Naive B cell (primary cell): ENCODE results near the gene FIGNL2. TPM values are rescaled to one million over a fixed set of nuclear protein-coding genes. Genes with fewer than 3 reads are reported as not detected.
"Not testable (repeated sequence)": the region's sequence is repeated elsewhere in the genome, so short reads cannot be mapped to it uniquely, and the experiment has no call there.

Experiments used
- ATAC-seq, 2 donors: fragments of 150-1000 bp; cut with Tn5 transposase; 2 replicates each; pipeline ENCODE4 v1.10.0; 2021; ENCODE audit warnings: low read depth in 2 of 2, mild to moderate bottlenecking in 2 of 2, moderate library complexity in 2 of 2
- DNase-seq: peaks from one replicate; pipeline ENCODE4 v3.0.0; 2022
- H3K27ac Mint-ChIP-seq, 6 donors: one replicate each; pipeline ENCODE4 v1.8.0; 2020 to 2022; ENCODE audit warnings: mild to moderate bottlenecking in 6 of 6, mixed read lengths in 6 of 6, moderate library complexity in 5 of 6, inconsistent platforms in 2 of 6
- H3K27me3 Mint-ChIP-seq, 3 donors: one replicate each; pipeline ENCODE4 v1.8.0; 2021 to 2022; ENCODE audit warnings: mixed read lengths in 3 of 3, mild to moderate bottlenecking in 1 of 3
- H3K36me3 Mint-ChIP-seq, 2 donors: one replicate each; pipeline ENCODE4 v1.8.0; 2020 to 2022; ENCODE audit warnings: mixed read lengths in 2 of 2, inconsistent platforms in 1 of 2, mild to moderate bottlenecking in 1 of 2
- H3K4me1 Mint-ChIP-seq, 3 donors: one replicate each; pipeline ENCODE4 v1.8.0; 2020 to 2022; ENCODE audit warnings: mixed read lengths in 3 of 3, inconsistent platforms in 1 of 3, mild to moderate bottlenecking in 1 of 3, moderate library complexity in 1 of 3
- H3K4me3 Mint-ChIP-seq, 8 donors: one replicate each; pipeline ENCODE4 v1.8.0; 2020 to 2022; ENCODE audit warnings: mild to moderate bottlenecking in 8 of 8, mixed read lengths in 8 of 8, moderate library complexity in 8 of 8, inconsistent platforms in 2 of 8
- H3K9me3 Mint-ChIP-seq, 7 donors: one replicate each; pipeline ENCODE4 v1.8.0; 2020 to 2022; ENCODE audit warnings: mixed read lengths in 7 of 7, mild to moderate bottlenecking in 5 of 7, inconsistent platforms in 2 of 7, moderate library complexity in 1 of 7
- polyA plus RNA-seq, 6 donors: library from polyadenylated mRNA; unstranded; fragments of 300-500 nt; fragmentation: Illumina TruSeq; gene quantifications; one replicate each; pipeline ENCODE4 v1.2.3, GENCODE V29; 2021; ENCODE audit warnings: low read depth in 6 of 6

The FIGNL2 gene
- polyA plus RNA-seq, 6 donors from 2014 or later, result 0.06 to 0.11 TPM; not detected in 4

DNA sequence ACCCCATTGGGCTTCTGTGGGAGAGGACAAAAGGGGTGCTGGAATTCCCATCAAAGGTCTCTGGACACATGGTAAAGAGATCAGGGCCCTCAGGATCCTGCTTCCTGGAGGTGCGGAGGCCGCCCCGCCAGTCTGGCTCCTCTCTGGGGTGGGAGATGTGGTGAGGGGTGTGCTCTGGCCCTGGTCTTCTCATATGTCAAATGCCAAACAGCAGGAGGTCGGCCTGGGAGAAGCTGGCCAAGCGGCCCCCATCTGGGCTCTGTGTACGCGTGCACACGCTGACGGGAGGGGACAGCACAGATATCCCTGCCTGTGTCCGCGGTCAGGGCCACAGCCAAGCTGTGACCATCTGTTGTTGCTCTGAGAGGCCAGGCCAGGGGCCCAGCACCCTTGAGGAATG, 14.1 kb downstream of the FIGNL2 start:
- Mint-ChIP-seq H3K4me1 (peaks cover 12 to 18% (median 17%) of the 10 kb centered on the region in 3 donors), H3K27me3 (peaks cover 42 to 63% (median 63%) of the 10 kb centered on the region in 3 donors), H3K9me3 (no peaks in the 10 kb centered on the region), H3K27ac (no peak overlapping the region), H3K4me3 (no peak overlapping the region), H3K36me3 (no peaks in the 10 kb centered on the region)
- no peak for ATAC-seq
- no peak for DNase-seq

DNA sequence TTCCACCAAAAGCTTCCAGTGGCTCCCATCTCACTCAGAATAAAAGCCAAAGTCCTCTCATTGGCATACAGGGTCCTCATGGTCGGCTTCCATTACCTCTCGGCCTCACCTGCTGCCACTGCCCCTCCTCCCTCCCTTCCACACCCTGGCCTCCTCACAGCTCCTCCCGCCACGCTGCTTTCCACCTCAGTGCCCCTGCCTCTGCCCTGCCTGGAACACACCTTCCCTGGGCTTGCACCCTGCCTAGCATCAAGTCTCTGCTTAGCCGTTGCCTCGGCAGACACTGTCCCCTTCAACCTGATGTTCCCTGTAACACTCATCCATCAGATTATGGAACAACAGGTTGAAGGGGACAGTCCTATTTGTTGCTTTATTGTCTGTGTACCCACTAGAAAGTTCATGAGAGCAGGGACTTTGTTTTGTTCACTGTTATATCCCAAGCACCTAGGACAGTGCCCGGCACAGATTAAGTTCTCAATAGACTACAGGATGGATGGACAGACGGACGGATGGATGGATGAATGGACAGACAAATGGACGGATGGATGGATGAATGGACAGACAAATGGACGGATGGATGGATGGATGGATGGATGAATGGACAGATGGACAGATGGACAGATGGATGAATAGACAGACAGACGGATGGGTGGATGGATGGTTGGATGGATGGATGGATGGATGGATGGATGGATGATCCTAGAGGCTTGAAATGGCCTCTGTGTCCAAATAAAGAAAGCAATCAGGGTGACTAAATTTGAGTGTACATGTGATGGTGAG, 14.9 kb downstream of the FIGNL2 start:
- Mint-ChIP-seq H3K4me3 (peak overlapping the region in 1 of 8 donors; percentile 40), H3K36me3 (no peaks in the 10 kb centered on the region), H3K9me3 (no peaks in the 10 kb centered on the region), H3K27ac (no peak overlapping the region), H3K4me1 (peaks cover 14 to 18% (median 17%) of the 10 kb centered on the region in 3 donors), H3K27me3 (peaks cover 42 to 65% (median 61%) of the 10 kb centered on the region in 3 donors)
- ATAC-seq, result no peak
- no peak for DNase-seq

DNA sequence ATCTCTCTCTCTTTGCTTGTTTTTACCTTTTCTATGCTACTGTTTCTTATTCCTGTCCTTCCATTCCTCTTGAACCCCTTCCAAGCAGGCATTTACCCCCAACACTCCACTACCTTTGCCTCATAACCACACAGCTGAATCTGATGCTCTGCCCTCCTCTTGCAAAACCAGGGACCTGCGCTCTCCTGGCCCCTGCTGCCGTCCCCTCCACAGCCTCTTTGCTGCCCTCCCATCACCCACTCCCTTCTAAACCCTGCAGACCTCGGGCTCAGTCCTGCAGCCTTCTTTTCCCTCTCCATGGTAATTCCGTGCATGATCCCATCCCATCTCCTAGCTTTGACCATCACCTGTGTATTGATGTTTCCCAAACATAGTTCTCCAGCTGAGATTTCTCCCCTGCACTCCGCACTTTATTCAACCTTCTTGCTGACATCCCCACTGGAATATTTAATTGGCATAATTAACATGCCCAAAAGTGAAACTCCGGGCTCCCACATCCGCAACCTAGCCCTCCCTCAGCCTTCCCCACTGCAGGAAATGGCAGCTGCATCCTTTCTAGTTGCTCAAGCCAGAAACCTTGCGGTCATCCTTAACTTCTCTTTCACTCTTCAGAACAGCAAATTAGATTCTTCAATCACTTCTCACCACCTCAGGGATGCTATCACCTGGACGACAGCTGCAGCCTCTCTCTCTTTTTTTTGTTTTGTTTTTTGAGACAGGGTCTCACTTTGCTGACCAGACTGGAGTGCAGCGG, 16.0 kb downstream of the FIGNL2 start:
- Mint-ChIP-seq H3K4me3 (peak overlapping the region in 3 of 8 donors; percentile 17 to 68 (median 58)), H3K27me3 (peaks cover 48 to 64% (median 63%) of the 10 kb centered on the region in 3 donors), H3K27ac (peak overlapping the region in 2 of 6 donors; percentile 32 to 61), H3K9me3 (no peaks in the 10 kb centered on the region), H3K4me1 (peaks cover 24 to 30% (median 26%) of the 10 kb centered on the region in 3 donors), H3K36me3 (no peaks in the 10 kb centered on the region)
- ATAC-seq (peak in 1 of 2 donors; percentile 58), DNase-seq (no peak)

DNA sequence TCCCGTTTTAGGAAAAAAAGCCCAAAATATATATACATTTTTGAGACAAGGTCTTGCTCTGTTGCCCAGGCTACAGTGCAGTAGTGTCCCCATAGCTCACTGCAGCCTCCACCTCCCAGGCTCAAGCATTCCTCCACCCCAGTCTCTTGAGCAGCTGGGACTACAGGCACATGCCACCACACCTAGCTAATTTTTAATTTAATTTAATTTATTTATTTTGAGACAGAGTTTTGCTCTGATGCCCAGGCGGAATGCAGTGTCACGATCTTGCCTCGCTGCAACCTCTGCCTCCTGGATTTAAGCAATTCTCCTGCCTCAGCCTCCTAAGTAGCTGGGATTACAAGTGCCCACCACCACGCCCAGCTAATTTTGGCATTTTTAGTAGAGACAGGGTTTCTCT, 16.7 kb downstream of the FIGNL2 start:
- H3K27me3 Mint-ChIP-seq, result peaks cover 46 to 61% (median 58%) of the 10 kb centered on the region in 3 donors
- H3K4me3 Mint-ChIP-seq, result peak overlapping the region in 1 of 8 donors; percentile 55
- not testable (repeated sequence) for DNase-seq, H3K9me3 Mint-ChIP-seq, ATAC-seq, H3K27ac Mint-ChIP-seq, H3K36me3 Mint-ChIP-seq
- peaks cover 24 to 35% (median 26%) of the 10 kb centered on the region in 3 donors for H3K4me1 Mint-ChIP-seq

DNA sequence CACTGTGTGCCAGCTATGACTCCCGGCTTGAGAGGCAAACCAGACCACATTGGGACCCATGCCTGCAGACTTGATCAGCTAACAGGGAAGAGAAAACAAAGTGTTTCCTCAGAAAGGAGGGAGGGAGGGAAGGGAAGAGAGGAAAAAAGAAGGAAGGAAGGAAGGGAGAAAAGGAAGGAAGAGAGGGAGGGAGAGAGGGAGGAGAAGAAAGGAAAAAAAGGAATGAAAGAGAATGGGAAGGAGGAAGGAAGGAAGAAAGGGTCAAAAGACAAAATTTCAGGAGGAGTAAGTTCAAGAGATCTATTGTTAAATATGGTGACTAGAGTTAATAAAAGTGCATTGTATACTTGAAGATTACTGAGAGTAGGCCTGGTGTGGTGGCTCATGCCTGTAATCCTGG, 18.9 kb downstream of the FIGNL2 start:
- DNase-seq (no peak), ATAC-seq (no peak)
- Mint-ChIP-seq H3K27me3 (peaks cover 38 to 68% (median 60%) of the 10 kb centered on the region in 3 donors), H3K4me3 (no peak overlapping the region), H3K9me3 (no peaks in the 10 kb centered on the region), H3K36me3 (no peaks in the 10 kb centered on the region), H3K4me1 (peaks cover 24 to 35% (median 30%) of the 10 kb centered on the region in 3 donors), H3K27ac (peak overlapping the region in 1 of 6 donors; percentile 3)

DNA sequence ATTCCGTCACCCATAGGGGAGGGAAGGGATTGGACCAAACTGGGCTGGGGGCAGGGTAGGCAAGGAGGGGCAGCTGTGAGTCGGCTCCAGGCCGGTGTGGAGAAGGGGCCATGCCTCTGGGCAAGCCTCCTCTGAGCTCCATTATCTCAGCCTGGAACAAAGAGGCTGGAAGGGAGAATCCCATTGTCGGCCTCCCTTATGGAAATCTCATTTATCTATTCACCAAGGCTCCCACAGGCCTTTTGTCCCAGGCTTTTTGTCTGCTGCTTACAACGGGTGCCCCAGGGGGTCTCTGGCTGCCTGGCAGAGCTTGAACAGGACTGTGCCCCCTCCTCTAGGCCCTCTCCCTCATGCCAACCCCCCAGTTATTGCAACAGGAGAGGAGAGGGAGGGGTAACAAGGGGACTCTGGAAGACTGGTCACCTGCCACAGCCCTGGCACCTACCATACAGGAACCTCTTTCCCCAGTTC, 19.5 kb downstream of the FIGNL2 start:
- ATAC-seq (no peak), DNase-seq (no peak)
- Mint-ChIP-seq H3K4me3 (no peak overlapping the region), H3K4me1 (peaks cover 24 to 38% (median 30%) of the 10 kb centered on the region in 3 donors), H3K9me3 (no peaks in the 10 kb centered on the region), H3K36me3 (no peaks in the 10 kb centered on the region), H3K27me3 (peaks cover 37 to 64% (median 58%) of the 10 kb centered on the region in 3 donors), H3K27ac (no peak overlapping the region)

DNA sequence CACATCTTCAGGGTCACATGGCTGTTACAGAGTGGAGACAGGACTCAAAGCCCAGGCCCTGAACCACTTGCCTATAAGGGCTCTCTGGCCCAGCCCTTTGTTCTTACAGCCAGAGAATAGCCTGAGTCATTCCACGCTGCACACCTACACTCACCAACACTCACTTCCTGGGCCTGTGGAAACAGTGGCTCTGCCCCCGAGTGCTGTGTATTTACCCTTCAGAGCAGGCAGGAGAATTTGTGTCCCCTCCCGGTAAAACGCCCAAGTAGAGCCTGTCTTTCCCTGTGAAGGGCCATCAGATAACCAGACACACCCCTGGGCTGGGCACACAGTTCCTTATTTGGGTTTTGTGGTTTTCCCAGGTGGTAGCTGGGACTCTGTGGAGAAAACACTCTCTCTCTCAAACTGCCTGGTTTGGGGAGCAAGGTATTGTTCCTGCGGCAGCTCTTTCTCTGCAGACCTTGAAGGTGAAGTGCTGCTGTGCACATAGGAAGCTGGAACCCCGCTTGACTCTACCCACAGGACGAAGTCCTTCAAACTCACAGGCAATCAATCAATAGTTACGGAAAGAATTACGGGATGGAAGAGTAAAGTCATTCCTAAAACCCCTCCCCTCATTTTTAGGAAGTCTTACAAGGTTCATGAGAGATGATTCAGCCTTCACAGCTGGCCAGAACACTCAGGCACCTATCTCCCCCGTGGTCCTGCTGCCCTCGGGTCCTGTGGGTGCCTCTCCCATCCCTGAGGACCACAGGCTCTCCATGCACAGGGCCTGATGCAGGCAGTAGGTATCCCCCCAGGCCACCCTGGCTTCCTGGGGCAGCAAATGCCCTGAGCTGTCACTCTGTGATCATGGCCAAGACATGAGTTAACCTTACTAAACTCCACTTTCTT, 20.3 kb downstream of the FIGNL2 start:
- peaks cover 29 to 56% (median 49%) of the 10 kb centered on the region in 3 donors for H3K27me3 Mint-ChIP-seq
- no peaks in the 10 kb centered on the region for H3K36me3 Mint-ChIP-seq
- no peaks in the 10 kb centered on the region for H3K9me3 Mint-ChIP-seq
- peak overlapping the region in 2 of 8 donors; percentile 32 to 36 for H3K4me3 Mint-ChIP-seq
- no peak overlapping the region for H3K27ac Mint-ChIP-seq
- peaks cover 20 to 41% (median 23%) of the 10 kb centered on the region in 3 donors for H3K4me1 Mint-ChIP-seq
- peak in 1 of 2 donors; percentile 35 for ATAC-seq
- no peak for DNase-seq

DNA sequence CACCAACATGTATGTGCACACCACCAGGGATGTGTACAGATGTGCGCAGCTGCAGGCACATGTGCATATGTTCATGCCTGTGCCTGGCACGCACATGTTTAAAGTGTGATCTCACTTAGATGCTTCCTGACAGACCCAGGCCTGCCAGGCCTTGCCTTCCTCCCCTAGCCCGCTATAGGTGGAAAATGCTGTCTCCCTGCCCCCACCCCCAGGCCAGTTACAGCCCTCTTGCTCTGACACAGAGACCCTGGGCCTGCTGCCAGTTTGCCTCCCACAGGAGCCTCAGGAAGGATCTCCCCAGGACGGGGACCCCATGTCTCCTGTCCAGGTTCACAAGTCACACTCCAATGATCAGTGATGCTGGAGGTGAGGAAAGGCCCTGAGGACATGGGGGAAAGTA, 21.6 kb downstream of the FIGNL2 start:
- Mint-ChIP-seq H3K27me3 (peaks cover 21 to 43% (median 36%) of the 10 kb centered on the region in 3 donors), H3K9me3 (no peaks in the 10 kb centered on the region), H3K4me1 (peaks cover 12 to 39% (median 14%) of the 10 kb centered on the region in 3 donors), H3K36me3 (no peaks in the 10 kb centered on the region), H3K27ac (no peak overlapping the region), H3K4me3 (no peak overlapping the region)
- ATAC-seq (no peak), DNase-seq (no peak)

DNA sequence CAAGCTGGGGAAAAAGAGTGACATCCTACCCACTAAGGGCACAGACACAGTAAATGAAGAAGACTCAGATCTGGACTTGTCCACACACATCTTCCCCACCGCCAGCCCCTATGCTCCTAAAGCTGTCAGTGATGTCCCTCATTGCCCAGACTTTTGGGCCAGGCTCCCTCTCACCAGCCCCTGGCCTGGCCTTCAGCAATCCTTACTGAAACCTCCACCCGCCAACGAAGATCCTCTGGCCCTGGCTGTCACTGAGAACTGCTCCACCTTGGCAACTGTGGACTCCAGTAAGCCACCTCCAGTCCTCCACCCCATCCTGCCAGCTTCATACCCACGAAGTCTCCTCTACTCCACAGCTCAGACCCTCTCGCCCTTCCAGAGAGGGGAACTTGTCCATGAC, 23.3 kb downstream of the FIGNL2 start:
- H3K36me3 Mint-ChIP-seq, result no peaks in the 10 kb centered on the region
- peak overlapping the region in 1 of 8 donors; percentile 41 for H3K4me3 Mint-ChIP-seq
- peak overlapping the region in 1 of 6 donors; percentile 26 for H3K27ac Mint-ChIP-seq
- H3K9me3 Mint-ChIP-seq, result no peaks in the 10 kb centered on the region
- peaks cover 15 to 30% (median 29%) of the 10 kb centered on the region in 3 donors for H3K27me3 Mint-ChIP-seq
- ATAC-seq (no peak), DNase-seq (no peak)
- peaks cover 13 to 39% (median 14%) of the 10 kb centered on the region in 3 donors for H3K4me1 Mint-ChIP-seq

DNA sequence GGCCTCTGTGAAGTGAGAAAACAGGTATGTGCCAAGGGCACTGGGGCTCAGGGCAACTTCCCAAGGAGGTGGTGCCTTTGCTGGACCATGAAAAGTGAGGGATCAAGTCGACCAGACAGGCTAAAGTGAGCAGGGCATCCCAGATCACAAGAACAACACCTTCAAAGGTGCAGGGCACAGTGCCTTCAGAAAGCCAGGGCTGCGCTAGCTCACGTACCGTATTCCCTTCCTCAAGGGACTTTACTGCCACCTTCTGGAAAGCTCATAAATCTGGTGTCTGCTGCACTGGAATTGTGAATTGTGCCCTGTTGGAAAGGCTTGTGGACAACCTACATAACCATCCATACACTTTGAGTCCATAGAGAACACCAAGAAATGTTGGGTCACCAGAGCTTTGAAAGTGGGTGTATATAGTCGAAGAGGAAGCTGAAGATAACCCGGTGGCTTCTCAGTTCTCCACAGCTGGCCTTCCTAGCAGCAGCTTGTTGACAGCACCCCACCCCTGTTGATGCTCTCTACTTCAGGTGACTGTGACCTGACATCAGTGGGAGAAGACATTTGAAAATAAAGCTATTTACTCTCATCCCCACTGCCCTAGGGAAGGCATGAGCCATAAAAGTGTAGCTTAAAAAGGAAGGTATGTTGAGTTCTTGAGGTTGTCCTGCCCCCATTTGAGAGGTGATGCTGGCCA, 24.5 kb downstream of the FIGNL2 start:
- peak overlapping the region in 3 of 8 donors; percentile 26 to 52 (median 49) for H3K4me3 Mint-ChIP-seq

DNA sequence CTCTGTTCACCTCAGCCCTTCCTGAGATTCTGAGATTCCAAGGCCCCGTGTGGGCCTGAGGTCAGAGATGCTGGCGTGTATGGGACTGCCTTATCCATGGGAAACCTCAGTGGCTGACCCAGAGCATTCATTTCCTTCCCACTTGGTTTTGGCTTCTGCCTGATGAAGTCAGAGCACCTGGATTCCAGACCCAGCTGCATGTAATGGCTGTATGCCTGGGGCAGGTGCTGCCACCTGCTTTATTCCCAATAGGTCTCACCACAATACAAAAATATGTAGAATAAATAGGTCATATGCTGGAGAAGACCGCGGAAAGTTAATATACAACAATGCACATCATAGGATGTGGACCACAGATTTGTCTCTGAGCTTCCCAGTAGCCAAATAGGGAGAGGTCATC, 25.6 kb downstream of the FIGNL2 start:
- ATAC-seq (no peak), DNase-seq (no peak)
- H3K4me1 Mint-ChIP-seq, result peaks cover 11 to 37% (median 13%) of the 10 kb centered on the region in 3 donors
- peaks cover 9 to 25% (median 17%) of the 10 kb centered on the region in 3 donors for H3K27me3 Mint-ChIP-seq
- H3K9me3 Mint-ChIP-seq, result no peaks in the 10 kb centered on the region
- no peaks in the 10 kb centered on the region for H3K36me3 Mint-ChIP-seq
- peak overlapping the region in 7 of 8 donors; percentile 19 to 85 (median 68) for H3K4me3 Mint-ChIP-seq
- H3K27ac Mint-ChIP-seq, result peak overlapping the region in 3 of 6 donors; percentile 30 to 39 (median 32)

More for the DNA sequence above, 24.5 kb downstream of the FIGNL2 start:
- Mint-ChIP-seq H3K36me3 (no peaks in the 10 kb centered on the region), H3K27ac (peak overlapping the region in 2 of 6 donors; percentile 19 to 32), H3K9me3 (no peaks in the 10 kb centered on the region), H3K27me3 (peaks cover 15 to 28% (median 20%) of the 10 kb centered on the region in 3 donors), H3K4me1 (peaks cover 18 to 45% (median 19%) of the 10 kb centered on the region in 3 donors)
- ATAC-seq (no peak), DNase-seq (no peak)

DNA sequence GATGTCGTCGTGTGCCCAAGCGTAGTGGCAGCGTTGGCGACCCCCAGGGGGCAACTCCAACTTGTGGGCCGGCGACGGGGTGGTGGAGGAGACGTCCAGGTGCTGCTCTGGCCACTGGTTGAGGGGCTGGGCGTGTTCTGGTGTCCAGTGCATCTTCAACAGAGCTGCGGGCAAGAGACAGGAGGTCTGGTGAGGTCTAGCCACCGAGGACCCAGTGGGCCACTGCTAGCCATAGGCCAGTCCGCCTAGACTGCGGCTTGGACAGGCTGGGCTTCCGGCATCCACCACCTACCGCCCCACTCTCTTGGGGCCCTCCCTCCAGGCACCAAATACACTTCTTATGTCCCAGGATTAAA, 26.3 kb downstream of the FIGNL2 start:
- Mint-ChIP-seq H3K27ac (peak overlapping the region in 1 of 6 donors; percentile 18), H3K27me3 (peaks cover 10 to 32% (median 23%) of the 10 kb centered on the region in 3 donors), H3K4me3 (peak overlapping the region; percentile 4 to 85 (median 66)), H3K9me3 (no peaks in the 10 kb centered on the region), H3K4me1 (peaks cover 7 to 30% (median 9%) of the 10 kb centered on the region in 3 donors), H3K36me3 (no peaks in the 10 kb centered on the region)
- ATAC-seq, result no peak
- no peak for DNase-seq
